PC-9 (cell line): ENCODE data around the gene MYD88.

Source experiments
- EZH2 ChIP-seq: fragments of 200-600 bp; sonication (generic); IDR thresholded peaks from 2 replicates; pipeline ENCODE4 v1.8.0; 2017; ENCODE audit warnings: antibody characterized with exemption, low read depth
- TF ChIP-seq, protein P1 (sequence below): fragments of 200-600 bp; sonication (generic); conservative IDR thresholded peaks from 2 replicates; pipeline ENCODE4 v1.6.1; 2017; ENCODE audit warnings: mixed run types, antibody characterized with exemption, mild to moderate bottlenecking, moderate library complexity

- TF ChIP-seq, protein P1, sequence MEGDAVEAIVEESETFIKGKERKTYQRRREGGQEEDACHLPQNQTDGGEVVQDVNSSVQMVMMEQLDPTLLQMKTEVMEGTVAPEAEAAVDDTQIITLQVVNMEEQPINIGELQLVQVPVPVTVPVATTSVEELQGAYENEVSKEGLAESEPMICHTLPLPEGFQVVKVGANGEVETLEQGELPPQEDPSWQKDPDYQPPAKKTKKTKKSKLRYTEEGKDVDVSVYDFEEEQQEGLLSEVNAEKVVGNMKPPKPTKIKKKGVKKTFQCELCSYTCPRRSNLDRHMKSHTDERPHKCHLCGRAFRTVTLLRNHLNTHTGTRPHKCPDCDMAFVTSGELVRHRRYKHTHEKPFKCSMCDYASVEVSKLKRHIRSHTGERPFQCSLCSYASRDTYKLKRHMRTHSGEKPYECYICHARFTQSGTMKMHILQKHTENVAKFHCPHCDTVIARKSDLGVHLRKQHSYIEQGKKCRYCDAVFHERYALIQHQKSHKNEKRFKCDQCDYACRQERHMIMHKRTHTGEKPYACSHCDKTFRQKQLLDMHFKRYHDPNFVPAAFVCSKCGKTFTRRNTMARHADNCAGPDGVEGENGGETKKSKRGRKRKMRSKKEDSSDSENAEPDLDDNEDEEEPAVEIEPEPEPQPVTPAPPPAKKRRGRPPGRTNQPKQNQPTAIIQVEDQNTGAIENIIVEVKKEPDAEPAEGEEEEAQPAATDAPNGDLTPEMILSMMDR = no peak
- no peak for TF ChIP-seq EZH2
Measured at GRCh38 chr3:38114875-38115644, 23.4 kb upstream of the MYD88 start.
